ENCODE measurements around the gene DAPL1.

DNA sequence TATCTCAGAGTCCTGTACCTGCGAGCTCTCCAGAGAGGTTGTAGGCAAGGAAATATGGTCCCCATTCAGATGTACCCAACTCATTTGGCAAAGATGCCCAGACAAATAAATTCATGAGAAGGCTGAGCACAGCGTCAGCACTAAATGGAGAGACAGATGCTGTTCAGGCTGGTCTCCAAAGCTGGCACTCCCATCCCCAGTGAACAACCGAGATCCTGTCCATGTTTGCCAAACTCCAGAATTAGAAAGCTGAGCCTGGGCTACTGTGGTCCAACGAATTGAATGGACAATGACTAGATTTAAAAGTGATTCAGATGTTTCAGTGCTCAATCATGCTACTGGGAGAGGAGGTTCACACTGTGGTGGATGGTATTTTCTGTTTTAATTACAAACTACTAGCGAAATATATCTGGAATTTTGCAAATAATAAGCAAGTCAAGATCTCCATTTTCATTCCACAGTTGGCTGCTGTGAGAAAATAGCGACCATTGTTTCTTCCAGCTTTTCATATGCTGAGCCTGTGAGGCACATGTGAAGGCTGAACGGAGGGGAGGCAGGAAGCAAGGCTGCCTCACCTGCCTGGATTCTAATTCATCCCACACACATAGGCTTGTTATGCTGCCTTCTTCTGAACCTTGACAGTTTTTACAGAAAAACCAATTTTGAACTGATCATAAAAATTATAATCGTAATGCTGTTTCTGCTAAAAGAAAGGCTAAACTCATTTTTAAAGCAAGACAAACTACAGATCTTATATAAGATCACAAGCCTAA lies 22.6 kb upstream of the DAPL1 start:
- TF ChIP-seq FOXM1 (IDR thresholded peaks at IDR 0.05; ENCODE audit: borderline replicate concordance), result no peak
- TF ChIP-seq SUZ12 (IDR thresholded peaks at IDR 0.05), result no peak
- no peak for TF ChIP-seq BHLHE40 (IDR thresholded peaks at IDR 0.05; ENCODE audit: borderline replicate concordance)
- no peak for TF ChIP-seq SP1 (IDR thresholded peaks at IDR 0.05)
- no peak for TF ChIP-seq LEF1 (IDR thresholded peaks at IDR 0.05; ENCODE audit: borderline replicate concordance)
- TF ChIP-seq FOXK2 (IDR thresholded peaks at IDR 0.05), result no peak
- TF ChIP-seq, protein P1, sequence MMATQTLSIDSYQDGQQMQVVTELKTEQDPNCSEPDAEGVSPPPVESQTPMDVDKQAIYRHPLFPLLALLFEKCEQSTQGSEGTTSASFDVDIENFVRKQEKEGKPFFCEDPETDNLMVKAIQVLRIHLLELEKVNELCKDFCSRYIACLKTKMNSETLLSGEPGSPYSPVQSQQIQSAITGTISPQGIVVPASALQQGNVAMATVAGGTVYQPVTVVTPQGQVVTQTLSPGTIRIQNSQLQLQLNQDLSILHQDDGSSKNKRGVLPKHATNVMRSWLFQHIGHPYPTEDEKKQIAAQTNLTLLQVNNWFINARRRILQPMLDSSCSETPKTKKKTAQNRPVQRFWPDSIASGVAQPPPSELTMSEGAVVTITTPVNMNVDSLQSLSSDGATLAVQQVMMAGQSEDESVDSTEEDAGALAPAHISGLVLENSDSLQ (IDR thresholded peaks at IDR 0.05), result no peak
- TF ChIP-seq NFRKB (IDR thresholded peaks at IDR 0.05), result no peak
- TF ChIP-seq ZNF384 (IDR thresholded peaks at IDR 0.05), result no peak
- no peak for TF ChIP-seq TARDBP (IDR thresholded peaks at IDR 0.05)
- TF ChIP-seq ELF4 (IDR thresholded peaks at IDR 0.05), result no peak
- TF ChIP-seq ARNT (IDR thresholded peaks at IDR 0.05), result no peak

All from HEK293T (cell line).